GM18873 (cell line): ENCODE data around the gene SAMD3.
"Not testable (repeated sequence)": the region's sequence is repeated elsewhere in the genome, so short reads cannot be mapped to it uniquely, and the experiment has no call there.

Experiments
- ATAC-seq: cut with Tn5 transposase; IDR thresholded peaks from one replicate; pipeline ENCODE4 v1.9.1; 2021; ENCODE audit warnings: mild to moderate bottlenecking, moderate library complexity, moderate number of reproducible peaks; ENCODE audit not compliant: unreplicated experiment, low FRiP score

The SAMD3 gene

DNA sequence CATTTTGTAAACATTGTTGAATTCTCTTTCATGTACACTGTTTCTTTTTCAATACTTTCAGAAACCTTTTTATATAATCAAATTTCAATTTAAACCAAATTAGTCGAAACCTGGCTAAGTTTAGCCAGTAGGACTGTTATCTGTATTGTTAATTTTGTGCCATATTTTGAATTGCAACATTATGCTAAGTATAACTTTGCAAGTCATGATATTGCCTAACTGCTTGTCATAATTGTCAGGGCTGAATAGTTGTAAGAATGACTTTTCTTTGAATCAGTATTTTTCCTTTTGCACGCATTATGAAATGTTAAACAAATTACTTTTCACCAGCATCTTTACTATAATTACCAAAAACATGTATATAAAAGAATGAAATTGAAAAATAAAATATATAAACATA, 82.7 kb downstream of the SAMD3 start:
- ATAC-seq, result no peak

DNA sequence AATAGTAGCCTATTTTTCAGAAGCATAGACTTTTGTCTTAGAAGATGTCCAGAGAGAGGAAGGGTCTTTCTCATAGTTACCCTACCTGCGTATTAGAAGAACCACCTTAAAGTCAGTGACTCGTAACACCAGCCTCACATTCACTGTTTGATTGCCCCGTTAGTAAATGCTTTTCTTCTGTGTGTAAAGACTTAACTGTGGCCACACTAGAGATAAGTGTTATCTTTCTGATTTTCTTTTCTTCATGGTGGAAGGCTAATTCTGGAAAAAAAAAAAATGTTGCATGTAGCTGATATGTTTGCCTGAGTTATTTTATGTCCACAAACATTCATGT, 83.9 kb downstream of the SAMD3 start:
- ATAC-seq, result no peak

DNA sequence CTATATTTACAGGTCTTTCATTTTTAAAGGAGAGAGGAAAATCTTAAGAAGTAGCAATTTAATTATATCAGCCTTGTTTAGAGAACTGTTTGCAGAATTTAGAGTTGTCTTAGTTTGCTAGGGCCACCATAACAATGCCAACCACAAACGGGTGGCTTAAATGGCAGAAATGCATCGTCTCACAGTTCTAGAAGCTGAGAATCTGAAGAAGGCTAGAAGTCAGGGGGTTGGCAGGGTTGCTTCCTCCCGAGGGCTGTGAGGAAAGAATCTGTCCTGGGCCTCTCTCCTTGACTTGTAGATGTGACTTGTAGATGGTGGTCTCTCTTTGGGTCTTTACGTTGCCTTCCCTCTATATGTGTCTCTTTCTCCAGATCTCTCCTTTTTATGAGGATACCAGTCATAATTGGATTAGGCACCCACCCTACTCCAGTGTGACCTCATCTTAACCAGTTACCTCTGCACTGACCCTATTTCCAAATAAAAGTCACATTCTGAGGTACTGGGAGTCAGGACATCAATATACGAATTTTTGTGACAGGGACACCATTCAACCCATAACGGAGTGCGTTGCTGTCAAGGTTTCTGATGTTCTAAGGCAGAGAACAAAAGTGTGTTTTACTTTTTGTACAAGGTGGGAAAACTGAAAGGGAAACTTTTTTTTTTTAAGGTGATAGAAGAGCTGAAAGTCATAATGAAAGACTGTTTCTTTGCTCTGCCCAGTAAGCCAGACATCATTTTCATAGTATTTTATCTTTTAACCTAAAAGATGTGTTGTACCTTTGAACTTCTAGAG, 84.4 kb downstream of the SAMD3 start:
- ATAC-seq, result no peak

DNA sequence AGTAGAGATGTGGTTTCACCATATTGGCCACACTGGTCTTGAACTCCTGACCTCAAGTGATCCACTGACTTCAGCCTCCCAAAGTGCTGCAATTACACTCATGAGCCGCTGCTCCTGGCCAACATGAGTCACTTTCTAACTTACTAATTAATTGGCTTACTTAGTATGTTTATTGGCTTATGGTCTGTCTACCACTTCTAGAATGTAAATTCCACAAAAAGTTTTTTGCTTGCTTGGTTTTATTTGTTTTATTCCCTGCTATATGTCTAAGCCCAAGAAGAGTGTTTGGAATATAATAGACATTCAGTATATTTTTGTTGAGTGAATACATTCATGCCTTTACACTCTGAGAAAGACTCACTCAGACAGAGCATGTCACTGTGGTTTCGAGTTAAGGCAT, 86.0 kb downstream of the SAMD3 start:
- ATAC-seq, result no peak

DNA sequence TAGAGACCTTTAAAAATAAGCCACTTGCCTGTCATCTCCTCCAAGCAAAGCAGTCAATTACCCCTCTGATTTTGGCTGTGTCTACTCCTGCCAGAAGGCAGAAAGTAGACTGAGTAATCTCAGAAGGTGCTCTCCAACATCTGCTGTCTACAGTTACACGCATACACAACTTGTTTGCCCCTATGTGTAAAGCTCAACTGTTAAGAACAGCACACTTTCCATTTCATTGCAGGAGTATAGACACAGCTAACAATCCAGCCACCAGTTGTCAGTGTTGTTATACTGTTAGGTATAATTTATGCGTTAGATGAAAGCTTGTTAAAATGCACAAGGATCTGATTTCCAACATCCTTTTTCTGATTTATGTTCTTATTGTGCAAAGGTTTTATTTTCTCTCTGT, 88.2 kb downstream of the SAMD3 start:
- no peak for ATAC-seq

DNA sequence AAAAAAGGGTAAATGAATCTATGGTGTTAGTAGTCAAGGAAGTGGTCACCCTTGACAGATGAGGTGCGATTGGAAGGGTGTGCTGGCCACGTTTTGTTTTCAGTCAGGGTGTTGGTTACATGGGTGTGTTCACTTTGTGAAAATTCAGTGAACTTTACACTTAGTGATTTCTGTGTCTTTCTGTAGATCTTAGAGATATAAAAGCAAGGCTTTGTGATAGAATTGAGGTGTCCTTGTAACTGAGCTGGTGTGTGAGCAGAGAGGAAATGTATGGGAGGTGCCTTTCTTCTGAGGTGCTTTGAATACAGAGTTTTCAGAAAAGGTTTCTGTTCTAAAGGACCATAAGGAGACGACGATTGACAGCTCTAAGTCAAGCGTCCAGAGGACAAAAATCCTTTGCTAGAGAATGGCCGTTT, 90.5 kb downstream of the SAMD3 start:
- ATAC-seq, result no peak

DNA sequence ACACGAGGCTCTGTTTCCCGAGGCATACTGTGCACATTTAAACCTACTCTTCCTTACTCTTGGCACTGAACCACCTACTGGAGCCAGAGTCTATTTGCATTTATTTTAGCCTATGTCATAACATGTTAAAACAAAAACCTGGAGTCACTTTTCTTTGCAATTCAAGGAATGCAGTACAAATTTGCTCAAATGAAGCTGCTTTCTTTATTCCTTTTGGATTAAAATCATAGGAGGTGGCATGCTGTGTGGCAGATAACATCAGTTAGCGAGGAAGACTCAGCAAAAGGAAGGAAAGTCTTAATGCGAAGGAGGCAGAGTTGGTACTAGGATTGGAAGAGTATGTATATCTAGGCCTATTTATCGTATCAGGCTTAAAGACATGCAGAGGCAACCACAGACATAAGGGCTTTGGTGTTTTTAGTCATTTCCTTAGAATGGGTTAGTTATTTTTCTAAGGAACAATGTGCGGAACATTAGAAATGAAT, 92.9 kb downstream of the SAMD3 start:
- ATAC-seq, result no peak

DNA sequence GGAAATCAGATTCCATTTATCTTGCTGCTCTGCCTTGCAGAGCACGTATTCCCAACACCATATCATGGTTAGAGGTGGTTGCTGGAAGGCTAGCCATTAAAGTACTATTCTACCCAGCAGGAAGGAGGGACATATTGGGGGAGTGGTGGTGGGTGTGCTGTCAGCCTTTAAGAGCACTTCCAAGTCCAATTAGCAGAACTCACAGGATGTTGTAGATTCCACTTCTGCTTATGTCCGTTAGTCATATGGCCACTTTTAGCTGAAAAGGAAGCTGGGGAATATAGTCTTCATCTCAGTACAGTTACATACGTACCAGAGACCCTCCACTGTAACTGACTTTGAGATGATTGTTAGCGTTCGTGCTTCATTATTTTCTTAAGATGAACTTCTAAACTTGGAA, 94.4 kb downstream of the SAMD3 start:
- no peak for ATAC-seq

DNA sequence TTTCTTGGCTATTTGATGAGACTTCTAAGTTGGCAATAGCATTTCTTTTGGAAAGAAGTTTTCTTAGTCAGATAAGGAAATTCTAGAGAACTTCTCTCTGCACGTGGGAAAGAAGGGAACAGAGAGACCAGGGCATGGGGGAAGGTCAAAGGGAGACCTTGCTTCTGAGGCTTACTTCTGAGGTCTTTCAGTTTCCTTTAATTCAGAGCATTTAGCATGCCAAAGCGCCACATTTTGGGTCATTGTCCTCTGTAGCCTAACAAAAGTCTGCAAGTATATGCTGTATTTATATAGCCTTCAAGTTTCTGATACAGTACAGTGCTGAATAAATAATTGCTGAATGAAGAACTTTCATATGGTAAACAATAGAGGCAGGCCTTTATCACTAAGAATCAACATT, 95.6 kb downstream of the SAMD3 start:
- no peak for ATAC-seq

DNA sequence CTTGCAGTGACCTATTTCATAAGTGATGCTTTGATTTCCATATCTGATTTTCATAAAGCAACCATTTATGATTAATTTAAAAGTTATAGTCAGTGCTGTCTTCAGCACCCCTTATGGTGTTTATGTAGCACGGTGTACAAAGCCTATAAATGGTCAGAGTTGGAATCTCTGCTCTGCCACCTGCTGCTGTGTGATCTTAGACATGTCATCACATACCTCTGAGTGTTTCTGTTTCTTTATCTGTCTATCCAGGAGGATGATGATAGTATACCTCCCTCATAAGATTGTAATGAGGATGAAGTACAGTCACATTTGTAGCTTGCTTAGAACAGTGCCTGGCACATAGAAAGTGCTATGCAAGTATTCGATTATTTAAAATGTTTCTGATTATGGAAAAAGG, 100.5 kb downstream of the SAMD3 start:
- no peak for ATAC-seq

DNA sequence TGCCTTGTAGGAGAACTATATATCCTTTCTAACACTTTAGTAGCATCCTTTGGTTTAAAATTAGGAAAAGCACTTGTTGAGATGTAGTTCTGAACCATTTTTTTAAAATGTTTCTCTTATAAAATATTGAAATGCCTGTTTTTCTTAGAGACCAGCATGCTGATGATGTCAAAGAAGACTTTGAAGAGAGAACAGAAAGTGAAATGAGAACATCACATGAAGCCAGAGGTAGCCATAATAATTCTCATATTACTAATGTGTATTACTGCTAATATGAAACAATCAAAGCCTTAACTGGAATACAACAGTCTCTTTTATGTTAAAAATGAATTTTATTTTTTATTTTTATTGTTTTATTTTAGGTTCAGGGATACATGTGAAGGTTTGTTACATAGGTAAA, 102.0 kb downstream of the SAMD3 start:
- ATAC-seq, result no peak

DNA sequence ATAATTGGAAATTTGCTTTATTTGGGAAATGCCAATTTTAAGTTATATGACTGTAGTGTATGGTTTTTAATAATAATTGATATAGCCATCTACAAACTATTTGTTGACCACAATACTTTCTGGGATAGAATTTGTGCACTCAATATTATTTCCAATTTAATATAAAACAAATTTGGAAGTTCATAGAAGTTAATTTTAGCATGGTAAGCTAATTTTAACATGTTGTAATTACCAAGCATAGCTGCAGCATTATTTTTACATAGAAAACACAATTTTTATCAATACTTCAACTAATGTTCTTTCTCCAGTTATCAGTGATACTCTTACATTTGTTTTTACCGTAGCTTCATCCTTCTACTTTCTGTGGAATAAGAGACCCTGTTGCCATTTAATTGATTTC, 103.5 kb downstream of the SAMD3 start:
- ATAC-seq, result no peak

DNA sequence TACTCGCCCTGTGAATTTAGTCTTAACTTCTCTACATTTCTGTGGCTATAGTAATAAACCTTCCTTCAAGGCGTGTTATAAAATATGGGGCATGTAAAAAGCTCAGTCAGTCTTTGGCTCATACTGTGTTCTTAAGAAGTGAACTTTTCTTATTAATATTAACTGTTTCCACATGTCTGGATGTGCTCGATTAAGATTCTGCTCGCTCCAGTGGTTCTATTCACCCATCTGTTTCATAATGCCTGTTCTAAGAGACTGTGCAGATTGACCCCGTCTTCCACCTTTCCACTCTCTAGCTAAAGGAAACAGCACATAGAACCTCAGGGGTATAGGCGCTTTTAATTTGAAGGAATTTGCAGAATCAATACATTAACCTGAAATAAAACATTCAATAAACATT, 104.5 kb downstream of the SAMD3 start:
- no peak for ATAC-seq

DNA sequence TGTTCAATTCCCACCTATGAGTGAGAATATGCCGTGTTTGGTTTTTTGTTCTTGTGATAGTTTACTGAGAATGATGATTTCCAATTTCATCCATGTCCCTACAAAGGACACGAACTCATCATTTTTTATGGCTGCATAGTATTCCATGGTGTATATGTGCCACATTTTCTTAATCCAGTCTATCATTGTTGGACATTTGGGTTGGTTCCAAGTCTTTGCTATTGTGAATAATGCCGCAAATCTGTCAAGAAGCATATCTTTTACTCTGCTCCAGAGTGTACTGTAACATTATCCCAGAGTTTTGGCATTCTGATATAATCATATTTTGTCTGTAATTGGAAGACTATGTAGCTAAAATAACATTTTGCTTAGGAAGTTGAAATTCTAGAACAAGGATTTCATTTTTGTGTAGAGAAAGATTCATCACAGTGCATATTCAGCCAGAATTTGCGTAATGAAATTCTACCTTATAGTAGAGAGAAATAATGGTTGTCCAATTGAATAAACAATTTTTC, 105.5 kb downstream of the SAMD3 start:
- not testable (repeated sequence) for ATAC-seq

DNA sequence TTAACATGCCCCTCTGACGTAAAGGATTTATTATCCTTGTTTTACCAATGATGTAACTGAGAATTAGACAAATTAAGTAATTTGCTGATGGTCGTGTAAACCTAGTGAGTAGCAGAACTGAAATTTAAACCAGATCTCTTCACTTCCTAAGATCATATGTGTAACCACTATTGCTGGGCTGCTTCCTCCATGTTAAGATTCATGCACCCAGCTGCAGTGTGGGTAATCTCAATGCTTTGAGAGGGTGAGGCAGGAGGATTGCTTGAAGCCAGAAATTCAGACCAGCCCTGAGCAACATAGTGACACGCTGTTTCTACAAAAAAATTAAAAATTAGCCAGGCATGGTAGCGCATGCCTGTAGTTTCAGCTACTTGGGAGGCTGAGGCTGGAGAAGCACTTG, 106.5 kb downstream of the SAMD3 start:
- ATAC-seq, result no peak

DNA sequence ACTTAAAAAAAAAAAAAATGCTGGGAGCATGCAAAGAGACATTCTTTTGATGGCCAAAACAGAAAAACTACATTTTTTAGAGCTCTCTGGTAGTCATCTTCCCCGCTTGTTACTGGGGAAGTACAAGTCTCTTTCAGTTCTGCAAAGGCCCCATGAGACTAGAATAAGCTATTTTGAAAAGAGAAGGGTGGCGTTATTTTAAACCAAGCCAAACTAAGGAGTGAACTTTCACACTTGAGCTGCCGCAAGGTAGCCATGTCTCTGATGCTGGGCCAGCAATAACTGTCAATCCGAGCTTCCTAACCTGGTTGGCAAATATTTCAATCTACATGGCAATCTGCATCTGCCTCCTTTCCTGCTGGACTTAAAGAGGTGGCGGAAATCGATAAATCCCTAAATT, 107.7 kb downstream of the SAMD3 start:
- ATAC-seq, result peak; percentile 91

DNA sequence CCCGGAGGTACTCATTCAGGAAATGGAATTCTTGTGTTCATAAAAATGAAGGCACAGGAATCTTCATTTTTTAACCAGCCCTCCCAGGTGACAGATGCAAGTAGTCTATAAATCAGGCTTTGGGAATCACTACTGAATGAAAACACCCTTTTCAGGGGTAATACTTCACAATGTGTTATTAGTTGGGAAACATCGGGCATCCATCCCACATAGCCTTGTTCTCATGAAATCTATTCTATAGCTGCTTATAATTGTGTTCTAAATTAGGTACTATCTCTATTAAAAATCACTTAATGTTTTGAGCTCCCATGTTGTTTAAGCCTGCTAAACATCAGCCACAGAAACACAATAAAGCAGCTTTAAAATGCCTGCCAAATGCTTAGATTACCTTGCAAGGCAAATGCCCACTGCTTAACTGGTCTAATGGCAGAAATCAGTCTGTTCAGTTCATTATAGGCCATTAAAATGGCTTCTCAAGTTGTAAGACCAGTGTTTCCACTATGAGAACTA, 109.5 kb downstream of the SAMD3 start:
- ATAC-seq, result no peak

DNA sequence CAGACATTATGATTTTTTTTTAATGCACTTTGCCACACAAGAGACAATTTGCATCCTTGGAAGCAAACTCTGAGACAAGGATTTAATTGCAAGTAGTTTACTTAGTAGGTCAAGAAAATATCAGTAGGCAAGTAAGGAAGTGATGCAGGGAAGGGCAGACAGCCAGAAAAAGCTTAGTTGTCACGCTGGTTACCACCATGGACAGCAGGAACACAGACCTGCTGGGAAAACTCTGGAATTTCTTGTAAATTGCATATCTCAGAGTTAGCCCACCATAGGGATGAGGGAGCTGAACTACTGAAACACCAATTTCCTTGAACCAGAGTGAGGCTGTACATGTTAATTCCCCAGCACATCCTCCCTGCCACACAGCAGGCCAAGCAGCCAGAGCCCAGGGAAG, 111.7 kb downstream of the SAMD3 start:
- no peak for ATAC-seq

DNA sequence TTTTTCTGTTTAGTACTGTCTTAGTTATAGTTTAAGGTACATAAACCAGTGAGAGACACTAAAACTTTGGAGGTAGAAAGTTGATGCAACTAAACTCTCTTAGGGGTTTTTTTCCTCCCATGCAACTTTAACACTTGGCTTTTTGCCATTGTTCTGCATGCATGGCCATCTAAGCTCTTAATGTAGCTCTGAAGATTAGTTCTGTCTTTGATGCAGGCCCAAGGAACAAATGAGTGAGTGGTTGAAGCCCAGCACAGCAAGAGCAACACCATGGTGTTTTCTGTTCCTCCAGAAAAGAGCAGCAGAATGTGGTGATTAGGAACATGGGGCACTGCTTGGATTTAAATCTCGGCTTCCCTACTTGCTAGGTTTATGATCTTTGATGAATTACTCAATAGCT, 115.0 kb downstream of the SAMD3 start:
- ATAC-seq, result no peak

DNA sequence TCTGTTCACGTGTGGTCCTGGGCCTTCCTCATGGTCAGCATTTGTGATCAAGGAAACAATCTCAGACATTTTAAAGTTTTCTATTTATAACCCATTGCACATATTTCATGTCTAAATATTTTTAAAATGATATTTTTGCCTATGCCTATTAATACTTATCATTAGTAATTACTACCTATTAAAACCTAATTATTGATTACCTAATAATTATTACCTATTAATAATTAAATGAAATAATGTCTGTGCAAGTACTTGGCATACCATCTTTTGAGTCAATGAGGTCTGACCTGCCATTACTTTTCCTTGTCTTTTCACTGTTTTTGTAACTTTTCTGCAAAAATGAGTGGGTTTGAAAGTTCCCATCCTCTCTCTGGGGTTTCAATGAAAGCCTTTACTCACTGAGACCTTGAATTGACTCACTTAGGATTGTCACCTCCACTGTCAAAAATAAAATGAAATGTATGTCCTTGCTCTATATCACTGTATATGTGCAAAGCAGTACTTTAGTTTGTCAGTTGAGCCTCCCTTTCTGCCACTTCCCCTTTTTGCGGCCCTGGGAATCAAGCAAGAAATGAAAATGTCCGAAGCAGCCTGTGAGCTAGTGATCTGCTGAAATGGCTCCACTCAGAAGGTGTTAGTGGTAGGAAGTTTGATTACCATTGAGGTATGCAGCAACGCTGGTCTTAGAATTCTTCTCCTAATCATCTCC, 116.6 kb downstream of the SAMD3 start:
- peak; percentile 72 for ATAC-seq

DNA sequence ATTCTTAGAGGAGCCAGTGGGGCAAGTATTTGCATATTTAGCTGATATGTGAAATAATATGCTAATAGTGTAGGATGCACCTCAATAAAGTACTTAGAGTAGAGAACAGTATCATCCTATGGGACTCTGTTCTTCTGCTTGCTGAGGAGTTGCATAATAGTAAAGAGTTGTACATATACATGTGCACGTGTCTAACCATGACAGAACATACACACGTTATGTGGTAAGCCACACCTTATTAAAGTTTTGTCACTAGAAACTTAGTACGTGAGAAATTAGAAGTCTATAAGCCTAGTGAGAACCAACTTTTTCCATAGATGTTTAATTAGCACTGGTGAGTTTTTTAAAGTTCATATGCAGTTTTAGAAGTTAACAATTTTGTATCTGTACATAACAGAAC, 123.6 kb downstream of the SAMD3 start:
- ATAC-seq, result no peak

DNA sequence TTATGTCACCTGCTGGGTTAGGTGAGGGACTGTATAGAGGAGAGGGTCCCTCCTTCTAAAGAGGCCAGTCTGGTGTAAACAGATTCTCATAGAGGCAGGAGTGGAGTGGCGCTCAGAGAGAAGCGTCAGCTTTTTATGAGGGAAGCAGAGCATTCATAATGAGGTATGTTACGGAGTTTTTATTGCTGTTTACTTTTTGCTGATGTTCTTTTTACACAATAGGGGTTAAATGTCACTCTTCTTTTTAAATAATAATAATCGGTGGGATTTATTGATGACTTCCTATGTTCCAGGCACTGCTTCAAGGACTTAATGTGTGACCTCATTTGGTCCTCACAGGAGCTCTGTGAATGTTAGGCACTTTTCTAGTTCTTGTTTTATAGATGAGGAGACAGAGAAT, 124.4 kb downstream of the SAMD3 start:
- ATAC-seq, result no peak
